ENCODE data around the gene MAP4K3. TPM values are rescaled to one million over a fixed set of nuclear protein-coding genes. Genes with fewer than 3 reads are reported as not detected.

The MAP4K3 gene
- polyA plus RNA-seq, 1 experiment: 45.5 TPM

- TF ChIP-seq CTCF (IDR thresholded peaks at IDR 0.05; ENCODE audit: insufficient read depth, low read depth, low read length): no peak
- CTCF ChIA-PET: no interaction called here
- no peak overlapping the region for H3K4me3 ChIP-seq (ENCODE audit: low read depth, low read length)
- no peak for DNase-seq (ENCODE audit: low read depth)
- POLR2A ChIA-PET: no interaction called here
- H3K27me3 ChIP-seq (ENCODE audit: control insufficient read depth, insufficient read depth, low read length): no peaks in the 10 kb centered on the region
- H3K36me3 ChIP-seq (ENCODE audit: control insufficient read depth, insufficient read depth, low read length): no peaks in the 10 kb centered on the region
Observed at GRCh38 chr2:39220136-39220535, 216.9 kb downstream of the MAP4K3 start.

GRCh38 chr2:39218391-39218790 lies 218.7 kb downstream of the MAP4K3 start:
- H3K27me3 ChIP-seq (ENCODE audit: control insufficient read depth, insufficient read depth, low read length): no peaks in the 10 kb centered on the region
- CTCF ChIA-PET: interaction anchor here (2.4 to 3.0 kb wide), 2 partner anchors 10 to 11 kb away, joined by 7 to 12 read pairs; no protein-coding TSS in a partner anchor
- POLR2A ChIA-PET: no interaction called here

GRCh38 chr2:39217192-39217550 lies 219.9 kb downstream of the MAP4K3 start:
- ChIA-PET CTCF (interaction anchor here (2.4 to 3.0 kb wide), 2 partner anchors 11 to 13 kb away, joined by 7 to 12 read pairs; no protein-coding TSS in a partner anchor), POLR2A (no interaction called here)
- TF ChIP-seq CTCF (IDR thresholded peaks at IDR 0.05; ENCODE audit: insufficient read depth, low read depth, low read length): no peak
- Histone ChIP-seq H3K36me3 (ENCODE audit: control insufficient read depth, insufficient read depth, low read length) (no peaks in the 10 kb centered on the region), H3K4me3 (ENCODE audit: low read depth, low read length) (no peak overlapping the region), H3K27me3 (ENCODE audit: control insufficient read depth, insufficient read depth, low read length) (no peaks in the 10 kb centered on the region)
- DNase-seq (ENCODE audit: low read depth): no peak

More at GRCh38 chr2:39218391-39218790, 218.7 kb downstream of the MAP4K3 start:
- no peak for DNase-seq (ENCODE audit: low read depth)
- H3K4me3 ChIP-seq (ENCODE audit: low read depth, low read length): no peak overlapping the region
- no peaks in the 10 kb centered on the region for H3K36me3 ChIP-seq (ENCODE audit: control insufficient read depth, insufficient read depth, low read length)
- no peak for TF ChIP-seq CTCF (IDR thresholded peaks at IDR 0.05; ENCODE audit: insufficient read depth, low read depth, low read length)

- no peak for DNase-seq (ENCODE audit: low read depth)
- H3K27me3 ChIP-seq (ENCODE audit: control insufficient read depth, insufficient read depth, low read length): no peaks in the 10 kb centered on the region
- POLR2A ChIA-PET: no interaction called here
- no peaks in the 10 kb centered on the region for H3K36me3 ChIP-seq (ENCODE audit: control insufficient read depth, insufficient read depth, low read length)
- no peak overlapping the region for H3K4me3 ChIP-seq (ENCODE audit: low read depth, low read length)
- TF ChIP-seq CTCF (IDR thresholded peaks at IDR 0.05; ENCODE audit: insufficient read depth, low read depth, low read length): no peak
- CTCF ChIA-PET: interaction anchor here (1.9 to 3.0 kb wide), 2 partner anchors 11 to 158 kb away, joined by 5 to 12 read pairs; no protein-coding TSS in a partner anchor
Observed at GRCh38 chr2:39216346-39217191, 220.5 kb downstream of the MAP4K3 start.

GRCh38 chr2:39215545-39215944 lies 221.5 kb downstream of the MAP4K3 start:
- Histone ChIP-seq H3K36me3 (ENCODE audit: control insufficient read depth, insufficient read depth, low read length) (no peaks in the 10 kb centered on the region), H3K27me3 (ENCODE audit: control insufficient read depth, insufficient read depth, low read length) (no peaks in the 10 kb centered on the region), H3K4me3 (ENCODE audit: low read depth, low read length) (no peak overlapping the region)
- POLR2A ChIA-PET: no interaction called here
- no peak for TF ChIP-seq CTCF (IDR thresholded peaks at IDR 0.05; ENCODE audit: insufficient read depth, low read depth, low read length)
- CTCF ChIA-PET: interaction anchor here (1.9 kb wide), 1 partner anchor 157 kb away, joined by 5 read pairs; no protein-coding TSS in a partner anchor
- DNase-seq (ENCODE audit: low read depth): no peak
